K562 (cell line): ENCODE measurements around the gene SPTBN4. TPM values are rescaled to one million over a fixed set of nuclear protein-coding genes. Genes with fewer than 3 reads are reported as not detected.
A peak's percentile ranks its signal among the peaks of the same experiment; 100 is the strongest.

ENCODE experiments used
- ATF1 ChIP-seq, 2 experiments: fragments of 450-650 bp in 1 of 2; IDR thresholded peaks; 2 replicates each; pipeline ENCODE4 v1.6.1; 2016; ENCODE audit warnings: missing compliant biosample characterization in 1 of 2, missing genetic modification characterization in 1 of 2
- DIDO1 ChIP-seq: fragments of 450-650 bp; IDR thresholded peaks from 2 replicates; pipeline ENCODE4 v1.6.1; 2016; ENCODE audit warnings: low read depth, missing biosample characterization, missing genetic modification characterization
- DMBX1 ChIP-seq: fragments of 250-450 bp; sonication (Bioruptor Pico); IDR thresholded peaks from 2 replicates; pipeline ENCODE4 v1.8.0; 2022; ENCODE audit warnings: inconsistent platforms, mild to moderate bottlenecking, moderate library complexity, borderline replicate concordance
- FUS ChIP-seq: fragments of 200-400 bp; formaldehyde crosslinking; optimal IDR thresholded peaks from 2 replicates; pipeline ENCODE3; 2017; ENCODE audit warnings: low read depth, low read length
- GABPB1 ChIP-seq: sonication (generic); formaldehyde crosslinking; IDR thresholded peaks from 2 replicates; pipeline ENCODE4 v1.8.0; 2022; ENCODE audit warnings: mild to moderate bottlenecking, missing genetic modification reagents
- HDAC2 ChIP-seq: fragments of 450-650 bp; IDR thresholded peaks from 2 replicates; pipeline ENCODE4 v1.6.1; 2016; ENCODE audit warnings: mild to moderate bottlenecking
- HDAC8 ChIP-seq: fragments of 450-650 bp; IDR thresholded peaks from 2 replicates; pipeline ENCODE4 v1.6.1; 2016; ENCODE audit warnings: mild to moderate bottlenecking, missing genetic modification characterization, moderate library complexity, missing compliant biosample characterization
- HMGN3 ChIP-seq: IDR thresholded peaks from 2 replicates; pipeline ENCODE4 v1.6.1; 2011; ENCODE audit warnings: borderline replicate concordance, low read depth, mild to moderate bottlenecking, mixed read lengths, low read length; ENCODE audit not compliant: insufficient read length; ENCODE audit errors: extremely low read depth
- KLF16 ChIP-seq: IDR thresholded peaks from 2 replicates; pipeline ENCODE4 v1.6.1; 2016; ENCODE audit warnings: antibody characterized with exemption
- RAD21 ChIP-seq, 2 experiments: fragments of 250-450 bp in 1 of 2; fragments of 450-650 bp in 1 of 2; sonication (Bioruptor Pico) in 1 of 2; formaldehyde crosslinking in 1 of 2; IDR thresholded peaks in 1 of 2; conservative IDR thresholded peaks in 1 of 2; 2 replicates each; pipeline versions ENCODE4 v1.4.0 to v1.8.0; 2020 to 2022; ENCODE audit warnings: mild to moderate bottlenecking in 2 of 2, moderate library complexity in 1 of 2
- RBFOX2 ChIP-seq: fragments of 200-400 bp; formaldehyde crosslinking; IDR thresholded peaks from 2 replicates; pipeline ENCODE4 v1.6.1; 2017; ENCODE audit warnings: low read depth, mild to moderate bottlenecking, low read length, moderate library complexity
- RFX1 ChIP-seq: fragments of 450-650 bp; IDR thresholded peaks from 2 replicates; pipeline ENCODE4 v1.6.1; 2016; ENCODE audit warnings: mild to moderate bottlenecking, moderate library complexity
- SAP30 ChIP-seq: fragments of 200-600 bp; sonication (generic); IDR thresholded peaks from 2 replicates; pipeline ENCODE4 v1.6.1; 2012; ENCODE audit warnings: borderline replicate concordance, low read depth, mild to moderate bottlenecking, moderate library complexity, low read length, control low read depth, inconsistent platforms; ENCODE audit not compliant: insufficient read depth, poor library complexity, severe bottlenecking
- SMC3 ChIP-seq: conservative IDR thresholded peaks from 2 replicates; pipeline ENCODE4 v1.6.1; 2011; ENCODE audit warnings: low read depth, low read length, improper control_type of control experiment; ENCODE audit not compliant: insufficient read depth
- TCF7 ChIP-seq: sonication (generic); IDR thresholded peaks from 2 replicates; pipeline ENCODE4 v1.6.1; 2016; ENCODE audit warnings: antibody characterized with exemption, borderline replicate concordance
- TEAD4 ChIP-seq, 2 experiments: sonication (generic) in 1 of 2; formaldehyde crosslinking in 1 of 2; IDR thresholded peaks; 2 replicates each; pipeline versions ENCODE4 v1.6.1 to v1.8.0; 2012 to 2022; ENCODE audit warnings: borderline replicate concordance in 1 of 2, inconsistent platforms in 1 of 2, low read length in 1 of 2, mild to moderate bottlenecking in 1 of 2, missing genetic modification reagents in 1 of 2
- THRA ChIP-seq: fragments of 450-650 bp; IDR thresholded peaks from 2 replicates; pipeline ENCODE4 v1.6.1; 2017; ENCODE audit warnings: mild to moderate bottlenecking, moderate library complexity
- YBX1 ChIP-seq: fragments of 450-650 bp; IDR thresholded peaks from 2 replicates; pipeline ENCODE4 v1.7.1; 2016; ENCODE audit warnings: mild to moderate bottlenecking
- ZFX ChIP-seq: sonication (generic); formaldehyde crosslinking; IDR thresholded peaks from 2 replicates; pipeline ENCODE4 v1.8.0; 2022; ENCODE audit warnings: mild to moderate bottlenecking, missing genetic modification reagents, moderate library complexity
- polyA plus RNA-seq, 8 experiments: library from polyadenylated mRNA; depleted of rRNA in 4 of 8; stranded (reverse) in 5 of 8; unstranded in 3 of 8; fragments of >200 nt; fragmentation: Nextera tagmentation in 2 of 8; fragmentation: Illumina TruSeq in 1 of 8; extraction: Ambion mirVana in 2 of 8; extraction: Trizol in 1 of 8; gene quantifications; 2 replicates each; pipeline versions ENCODE4 v1.2.1 to v1.2.3, GENCODE V29; 2011 to 2014; ENCODE audit warnings: inconsistent platforms in 1 of 8, missing spikeins in 1 of 8
- total RNA-seq, 7 experiments: library from RNA; depleted of rRNA in 6 of 7; stranded (reverse); fragments of >200 nt in 6 of 7; fragmentation: Illumina TruSeq in 2 of 7; extraction: Trizol in 2 of 7; gene quantifications; 2 replicates each; pipeline versions ENCODE4 v1.2.1 to v1.2.3, GENCODE V29; 2011 to 2021; ENCODE audit warnings: low replicate concordance in 1 of 7
- TF ChIP-seq, protein P1 (sequence below): sonication (generic); formaldehyde crosslinking; IDR thresholded peaks from 2 replicates; pipeline ENCODE4 v1.9.0; 2022; ENCODE audit warnings: mild to moderate bottlenecking, missing genetic modification reagents
- TF ChIP-seq, protein P2 (sequence below), 3 experiments: IDR thresholded peaks in 2 of 3; conservative IDR thresholded peaks in 1 of 3; 2 replicates each; pipeline ENCODE4 v1.5.1; 2011 to 2012; ENCODE audit warnings: low read length in 3 of 3, mild to moderate bottlenecking in 3 of 3, control low read depth in 2 of 3, improper control_type of control experiment in 1 of 3, inconsistent platforms in 1 of 3, low read depth in 1 of 3, mixed read lengths in 1 of 3, moderate library complexity in 1 of 3; ENCODE audit not compliant: insufficient read depth in 2 of 3

Gene SPTBN4
- total and polyA plus RNA-seq, 9 of the 15 experiments (the other 6 are each of a cell fraction or from before 2014, with no cell fraction given) = 0.01 to 1.5 (median 0.86) TPM

DNA sequence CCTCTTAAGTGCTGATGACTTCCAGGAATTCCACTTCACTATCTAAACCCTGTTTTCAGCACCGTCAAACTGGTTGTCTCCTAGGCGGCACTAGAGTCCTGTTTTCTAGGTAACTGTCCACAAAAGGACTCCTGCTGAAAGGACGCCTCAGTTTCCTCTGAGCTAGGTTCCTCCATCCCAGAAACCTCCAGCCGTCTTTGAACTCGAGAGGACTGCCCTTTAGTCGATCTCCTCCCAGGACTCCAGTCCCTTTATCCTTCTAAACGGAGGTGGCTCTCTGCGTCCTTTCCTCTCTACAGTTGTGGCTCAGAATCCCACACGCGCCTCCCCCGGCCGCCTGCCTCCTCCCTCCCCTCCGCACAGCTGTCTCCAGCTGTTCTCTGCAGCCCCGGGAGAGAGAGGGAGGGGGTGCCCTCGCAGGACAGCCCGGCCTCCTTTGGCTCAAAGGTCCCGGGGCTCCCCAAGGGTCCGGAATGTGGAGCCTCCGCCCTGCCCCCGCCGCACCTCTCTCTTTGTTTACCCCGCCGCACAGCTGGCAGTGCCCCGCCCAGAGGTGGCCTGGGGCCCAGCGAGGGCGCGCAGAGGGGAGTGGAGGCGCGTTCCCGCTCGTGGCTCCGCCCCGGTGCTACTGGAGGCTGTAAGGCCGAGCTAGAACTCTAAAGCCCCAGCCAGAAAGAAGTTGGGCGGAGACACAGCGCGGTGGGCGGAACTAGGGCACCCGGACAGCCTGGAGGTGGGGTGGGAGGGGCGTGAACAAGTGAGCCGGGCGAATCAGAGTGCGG, 136.8 kb downstream of the SPTBN4 start (continued):
- TF ChIP-seq ATF1 (CRISPR knock-in tag; IDR thresholded peaks at IDR 0.05) (no peak), ATF1 (tag; IDR thresholded peaks at IDR 0.05) (peak; percentile 53; the same call in 1 of the 2 replicates), HMGN3 (peak; percentile 74), THRA (no peak), DMBX1 (CRISPR knock-in tag) (no peak), TCF7 (0 out of 2 replicates have a peak, but pooled peaks have one; percentile 19), KLF16 (peak; percentile 63; the same call in 1 of the 2 replicates), SMC3 (0 out of 2 replicates have a peak, but pooled peaks have one; percentile 5), GABPB1 (peak; percentile 20; the same call in 1 of the 2 replicates), HDAC2 (peak; percentile 79), YBX1 (no peak), RBFOX2 (peak; percentile 81), RAD21 (CRISPR knock-in tag; conservative IDR thresholded peaks at IDR 0.05 in 1 of 2, IDR thresholded peaks at IDR 0.05 in 1 of 2) (peak in 1 of 2 experiments; percentile 47; a peak in 2 of 4 replicates), TEAD4 (IDR thresholded peaks at IDR 0.05; ENCODE audit: low read length) (peak; percentile 27; the same call in 1 of the 2 replicates), TEAD4 (CRISPR knock-in tag; IDR thresholded peaks at IDR 0.05; ENCODE audit: borderline replicate concordance) (no peak), RFX1 (no peak), FUS (no peak), SAP30 (peak; percentile 91), ZFX (CRISPR knock-in tag) (peak; percentile 32; the same call in 1 of the 2 replicates), HDAC8 (tag) (no peak), DIDO1 (tag) (no peak)
- TF ChIP-seq, protein P1, sequence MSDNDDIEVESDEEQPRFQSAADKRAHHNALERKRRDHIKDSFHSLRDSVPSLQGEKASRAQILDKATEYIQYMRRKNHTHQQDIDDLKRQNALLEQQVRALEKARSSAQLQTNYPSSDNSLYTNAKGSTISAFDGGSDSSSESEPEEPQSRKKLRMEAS = peak; percentile 58; the same call in 1 of the 2 replicates
- TF ChIP-seq, protein P2, sequence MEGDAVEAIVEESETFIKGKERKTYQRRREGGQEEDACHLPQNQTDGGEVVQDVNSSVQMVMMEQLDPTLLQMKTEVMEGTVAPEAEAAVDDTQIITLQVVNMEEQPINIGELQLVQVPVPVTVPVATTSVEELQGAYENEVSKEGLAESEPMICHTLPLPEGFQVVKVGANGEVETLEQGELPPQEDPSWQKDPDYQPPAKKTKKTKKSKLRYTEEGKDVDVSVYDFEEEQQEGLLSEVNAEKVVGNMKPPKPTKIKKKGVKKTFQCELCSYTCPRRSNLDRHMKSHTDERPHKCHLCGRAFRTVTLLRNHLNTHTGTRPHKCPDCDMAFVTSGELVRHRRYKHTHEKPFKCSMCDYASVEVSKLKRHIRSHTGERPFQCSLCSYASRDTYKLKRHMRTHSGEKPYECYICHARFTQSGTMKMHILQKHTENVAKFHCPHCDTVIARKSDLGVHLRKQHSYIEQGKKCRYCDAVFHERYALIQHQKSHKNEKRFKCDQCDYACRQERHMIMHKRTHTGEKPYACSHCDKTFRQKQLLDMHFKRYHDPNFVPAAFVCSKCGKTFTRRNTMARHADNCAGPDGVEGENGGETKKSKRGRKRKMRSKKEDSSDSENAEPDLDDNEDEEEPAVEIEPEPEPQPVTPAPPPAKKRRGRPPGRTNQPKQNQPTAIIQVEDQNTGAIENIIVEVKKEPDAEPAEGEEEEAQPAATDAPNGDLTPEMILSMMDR (IDR thresholded peaks at IDR 0.05 in 2 of 3, conservative IDR thresholded peaks at IDR 0.05 in 1 of 3; ENCODE audit: insufficient read depth in 2 of 3, low read depth in 1 of 3, low read length in 3 of 3) = peak in 2 of 3 experiments; percentile 36 to 46; a peak in 3 of 6 replicates
